ENCODE results near the gene GNAZ.

- TF ChIP-seq EZH2phosphoT487 (IDR thresholded peaks at IDR 0.05; ENCODE audit: insufficient read depth, low read depth) (no peak), EZH2 (IDR thresholded peaks at IDR 0.05; ENCODE audit: insufficient read depth, poor library complexity, severe bottlenecking) (no peak)
These were observed 45.0 kb downstream of the GNAZ start for GRCh38 chr22:23115369-23115768.
